ENCODE measurements around the gene KIRREL1.
A peak's percentile ranks its signal among the peaks of the same experiment; 100 is the strongest.

Gene KIRREL1

DNA sequence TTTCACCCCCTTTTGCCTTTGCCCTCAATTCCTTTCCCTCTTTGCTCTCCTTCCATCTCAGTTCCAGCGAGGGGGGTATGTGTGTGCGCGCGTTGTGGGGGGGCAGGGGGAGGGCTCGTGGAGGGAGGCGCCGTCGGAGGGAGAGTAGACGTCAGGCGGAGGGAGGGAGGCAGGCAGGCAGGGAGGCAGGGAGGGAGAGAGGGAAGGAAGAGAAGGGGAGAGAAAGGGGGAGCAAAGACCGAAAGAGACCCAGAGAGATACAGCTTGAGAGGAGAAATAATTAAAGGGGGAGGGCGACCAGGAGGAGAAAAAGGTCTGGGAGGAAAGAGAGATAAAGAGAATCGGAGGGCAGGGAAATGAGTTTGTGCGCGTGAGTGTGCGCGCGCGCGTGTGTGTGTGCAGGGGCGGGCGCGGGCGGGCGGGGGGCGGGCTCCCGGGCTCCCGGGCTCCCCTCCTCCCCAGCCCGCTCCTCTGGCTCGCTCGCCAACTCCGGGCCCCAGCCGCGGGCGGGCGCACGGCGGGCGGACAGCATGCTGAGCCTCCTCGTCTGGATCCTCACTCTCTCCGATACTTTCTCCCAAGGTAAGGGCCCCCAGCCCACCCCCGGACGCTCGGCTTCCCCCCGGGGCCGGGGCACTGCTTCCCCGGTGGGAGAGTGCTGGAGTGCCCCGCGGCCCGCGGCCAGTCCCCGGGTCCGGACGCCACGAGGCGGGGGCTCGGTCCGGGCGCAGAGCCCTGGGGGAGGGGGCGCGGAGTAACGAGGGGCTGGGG, at the start of gene KIRREL1:
Gene KIRREL1 (plus strand): TSS at position 499 of the 771 bp plus-strand sequence. CDS start 32 bp downstream, at position 531.
- TF ChIP-seq EZH2 (IDR thresholded peaks at IDR 0.05; ENCODE audit: borderline replicate concordance, low read depth, low read length, severe bottlenecking) (no peak), CTCF (IDR thresholded peaks at IDR 0.05; ENCODE audit: borderline replicate concordance, extremely low read depth, low read length, poor library complexity, severe bottlenecking) (no peak)
- Histone ChIP-seq H3K4me3 (ENCODE audit: low read depth in 1 of 2, low read length in 2 of 2) (peak within 1 kb of the TSS; percentile 78 to 83), H3K4me1 (ENCODE audit: insufficient read depth, low read length) (peaks cover 32% of the 10 kb centered on the region), H3K9me3 (ENCODE audit: insufficient read depth, low read length, severe bottlenecking) (no peaks in the 10 kb centered on the region), H3K27ac (ENCODE audit: low read length) (peak within 1 kb of the TSS; percentile 72), H3K9ac (ENCODE audit: low read depth, low read length) (peak within 1 kb of the TSS; percentile 80), H3K79me2 (ENCODE audit: insufficient read depth, low read length) (peaks cover 39% of the 10 kb centered on the region), H3K4me2 (ENCODE audit: insufficient read depth, low read length) (peak within 1 kb of the TSS; percentile 96), H2AFZ (ENCODE audit: low read depth, low read length) (peak within 1 kb of the TSS; percentile 88), H4K20me1 (ENCODE audit: insufficient read depth, low read length) (peaks cover 16% of the 10 kb centered on the region), H3K27me3 (ENCODE audit: insufficient read depth, low read length, poor library complexity) (no peaks in the 10 kb centered on the region), H3K36me3 (ENCODE audit: insufficient read depth, low read length) (no peaks in the 10 kb centered on the region)
- DNase-seq (peak; percentile 71), ATAC-seq (ENCODE audit: insufficient read depth, low read depth) (peak; percentile 73)

DNA sequence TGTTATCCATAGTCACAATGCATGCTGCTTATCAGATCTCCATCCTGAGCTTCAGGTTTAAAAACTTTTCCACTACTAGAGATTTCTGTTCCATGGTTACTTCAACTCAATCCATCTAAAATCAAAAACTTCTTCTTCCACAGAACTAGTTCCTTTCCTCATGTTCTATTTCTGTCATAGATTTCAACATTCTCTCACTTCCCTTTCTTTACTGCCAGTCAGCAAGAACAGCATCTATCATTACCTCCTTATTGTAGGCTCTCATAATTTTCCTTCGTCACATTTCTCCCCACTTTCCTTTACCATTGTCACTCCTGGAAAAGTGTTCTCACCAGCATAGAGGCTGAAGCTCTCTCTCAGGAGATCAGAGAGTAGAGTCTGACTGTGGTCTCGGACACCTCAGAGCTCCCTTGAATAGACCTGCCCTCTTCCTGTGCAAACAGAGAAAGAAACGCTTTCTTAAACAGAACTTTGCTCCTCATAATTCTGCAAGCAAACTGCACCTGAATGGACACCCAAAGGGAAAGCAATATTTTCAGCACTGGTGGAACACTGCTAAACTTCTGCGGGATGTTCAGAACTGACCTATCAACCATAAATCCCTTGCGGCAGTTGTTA, 48.7 kb upstream of the KIRREL1 start:
- ATAC-seq (ENCODE audit: insufficient read depth, low read depth), result peak; percentile 45; the same call in 1 of the 3 replicates

DNA sequence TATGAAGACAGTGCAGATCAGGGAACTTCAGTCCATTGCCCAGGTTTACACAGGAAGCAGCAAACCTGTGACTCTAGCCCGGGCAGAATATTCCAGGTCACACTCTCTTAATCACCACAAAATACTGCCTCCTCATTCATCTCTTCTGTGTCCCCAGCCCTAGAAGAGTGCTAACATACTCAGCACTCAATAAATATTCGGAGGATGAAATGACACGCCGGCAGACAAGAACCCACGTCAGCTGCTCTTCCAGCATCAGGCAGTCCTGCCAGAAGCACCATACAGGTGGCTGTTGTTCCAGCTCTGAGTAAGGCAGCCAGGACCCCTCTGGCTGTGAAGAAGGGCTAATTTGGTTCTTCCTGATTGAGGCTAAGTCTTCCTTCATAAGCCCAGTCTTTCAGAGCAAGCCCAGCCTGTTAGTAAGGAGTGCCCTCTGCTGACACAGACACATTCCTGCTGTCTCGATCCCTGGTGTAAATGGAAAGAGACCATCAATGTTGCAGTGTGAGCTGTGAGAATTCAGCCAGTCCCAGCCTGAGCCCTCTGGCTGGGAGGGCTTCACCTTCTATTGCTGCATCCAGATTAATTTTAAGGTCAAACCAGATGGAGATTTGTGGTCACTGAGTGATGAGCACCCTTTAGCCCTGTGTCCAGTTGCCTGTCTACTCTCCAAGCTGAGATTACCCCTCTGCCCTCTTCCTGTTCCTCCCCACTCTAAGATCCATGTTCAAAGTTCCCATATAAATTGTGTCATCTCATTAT, 45.0 kb upstream of the KIRREL1 start:
- TF ChIP-seq EZH2 (IDR thresholded peaks at IDR 0.05; ENCODE audit: borderline replicate concordance, low read depth, low read length, severe bottlenecking) (no peak), CTCF (IDR thresholded peaks at IDR 0.05; ENCODE audit: borderline replicate concordance, extremely low read depth, low read length, poor library complexity, severe bottlenecking) (peak; percentile 72)
- Histone ChIP-seq H3K36me3 (ENCODE audit: insufficient read depth, low read length) (no peaks in the 10 kb centered on the region), H3K9ac (ENCODE audit: low read depth, low read length) (no peak overlapping the region), H3K79me2 (ENCODE audit: insufficient read depth, low read length) (no peaks in the 10 kb centered on the region), H4K20me1 (ENCODE audit: insufficient read depth, low read length) (no peaks in the 10 kb centered on the region), H2AFZ (ENCODE audit: low read depth, low read length) (no peak overlapping the region), H3K27ac (ENCODE audit: low read length) (no peak overlapping the region), H3K27me3 (ENCODE audit: insufficient read depth, low read length, poor library complexity) (peaks cover 26% of the 10 kb centered on the region), H3K4me2 (ENCODE audit: insufficient read depth, low read length) (no peak overlapping the region), H3K4me3 (ENCODE audit: low read depth in 1 of 2, low read length in 2 of 2) (no peak overlapping the region), H3K9me3 (ENCODE audit: insufficient read depth, low read length, severe bottlenecking) (no peaks in the 10 kb centered on the region), H3K4me1 (ENCODE audit: insufficient read depth, low read length) (no peaks in the 10 kb centered on the region)
- ATAC-seq (ENCODE audit: insufficient read depth, low read depth), result peak; percentile 74
- peak; percentile 48 for DNase-seq

More for the DNA sequence above, 48.7 kb upstream of the KIRREL1 start:
- Histone ChIP-seq H3K79me2 (ENCODE audit: insufficient read depth, low read length) (no peaks in the 10 kb centered on the region), H2AFZ (ENCODE audit: low read depth, low read length) (no peak overlapping the region), H3K9ac (ENCODE audit: low read depth, low read length) (no peak overlapping the region), H3K4me1 (ENCODE audit: insufficient read depth, low read length) (no peaks in the 10 kb centered on the region), H3K9me3 (ENCODE audit: insufficient read depth, low read length, severe bottlenecking) (no peaks in the 10 kb centered on the region), H3K36me3 (ENCODE audit: insufficient read depth, low read length) (no peaks in the 10 kb centered on the region), H3K4me3 (ENCODE audit: low read depth in 1 of 2, low read length in 2 of 2) (no peak overlapping the region), H3K4me2 (ENCODE audit: insufficient read depth, low read length) (no peak overlapping the region), H3K27me3 (ENCODE audit: insufficient read depth, low read length, poor library complexity) (peaks cover 13% of the 10 kb centered on the region), H3K27ac (ENCODE audit: low read length) (no peak overlapping the region), H4K20me1 (ENCODE audit: insufficient read depth, low read length) (no peaks in the 10 kb centered on the region)
- no peak for TF ChIP-seq EZH2 (IDR thresholded peaks at IDR 0.05; ENCODE audit: borderline replicate concordance, low read depth, low read length, severe bottlenecking)
- TF ChIP-seq CTCF (IDR thresholded peaks at IDR 0.05; ENCODE audit: borderline replicate concordance, extremely low read depth, low read length, poor library complexity, severe bottlenecking), result no peak
- DNase-seq, result no peak
